A204.1 (cell line): ENCODE measurements around the gene DENND1B.
A peak's percentile ranks its signal among the peaks of the same experiment; 100 is the strongest.
"Not testable (repeated sequence)": the region's sequence is repeated elsewhere in the genome, so short reads cannot be mapped to it uniquely, and the experiment has no call there.

Source experiments
- FAIRE-seq: peaks from 2 replicates; lab custom pipeline; 2012; peaks lifted over from hg19 to GRCh38; lab: Jason Lieb, UNC

DENND1B gene

GRCh38 chr1:197620714-197621163 lies 154.5 kb downstream of the DENND1B start:
- FAIRE-seq = no peak

GRCh38 chr1:197619008-197619640 lies 156.2 kb downstream of the DENND1B start:
- FAIRE-seq = peak; percentile 85

- no peak for FAIRE-seq
Observed at GRCh38 chr1:197618061-197618460, 157.2 kb downstream of the DENND1B start.

- FAIRE-seq = no peak
Observed at GRCh38 chr1:197615693-197616011, 159.6 kb downstream of the DENND1B start.

GRCh38 chr1:197614916-197615692 lies 160.2 kb downstream of the DENND1B start:
- peak; percentile 67 for FAIRE-seq

DNA sequence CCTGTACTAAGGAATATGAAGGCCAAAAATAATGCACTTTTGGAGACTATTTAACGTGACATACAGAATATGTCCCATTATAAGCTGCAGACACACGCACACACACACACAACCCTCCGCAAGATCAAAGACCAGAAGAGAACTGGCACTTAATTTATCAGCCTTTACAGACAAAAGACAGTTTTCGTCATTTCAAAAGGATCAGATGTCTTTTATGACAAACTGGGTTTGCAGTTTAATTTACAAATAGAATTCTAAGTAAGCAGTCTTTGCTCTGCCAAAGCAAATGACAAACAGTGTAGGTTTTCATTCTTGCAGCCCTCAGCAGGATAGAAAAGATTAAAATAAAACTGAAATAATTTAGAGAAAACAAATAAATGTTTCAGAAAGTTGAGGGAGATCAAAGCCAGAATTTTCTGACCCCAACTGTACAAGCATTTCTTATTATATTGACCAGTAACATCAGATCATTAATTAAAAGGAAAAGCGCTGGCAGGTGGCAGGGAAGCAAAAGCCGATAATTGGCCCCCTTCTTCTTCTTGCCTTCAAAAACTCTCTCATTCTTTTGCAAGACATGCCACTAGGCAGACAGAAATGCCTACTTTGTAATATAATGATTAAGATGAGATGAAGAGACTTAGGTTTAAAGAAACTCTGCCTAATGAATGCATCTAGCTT lies 169.0 kb downstream of the DENND1B start:
- no peak for FAIRE-seq

DNA sequence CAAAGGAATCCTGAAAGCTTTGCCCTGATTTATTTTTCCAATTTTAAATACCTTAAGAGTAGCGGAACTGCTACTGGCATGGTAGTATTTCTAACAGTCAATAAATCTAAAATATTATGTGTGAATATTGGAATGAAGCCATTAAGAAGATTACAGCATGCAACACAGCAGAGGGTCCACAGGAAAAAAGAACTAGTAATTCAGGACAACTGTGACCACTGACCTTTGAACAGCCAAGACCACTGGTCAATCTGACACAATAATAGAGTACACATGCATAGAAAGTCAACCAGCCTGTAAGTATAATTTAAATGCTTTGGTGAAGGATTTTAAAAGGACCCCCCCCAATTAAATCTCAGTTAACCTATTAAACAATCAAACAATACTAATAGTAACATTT lies 171.0 kb downstream of the DENND1B start:
- no peak for FAIRE-seq

DNA sequence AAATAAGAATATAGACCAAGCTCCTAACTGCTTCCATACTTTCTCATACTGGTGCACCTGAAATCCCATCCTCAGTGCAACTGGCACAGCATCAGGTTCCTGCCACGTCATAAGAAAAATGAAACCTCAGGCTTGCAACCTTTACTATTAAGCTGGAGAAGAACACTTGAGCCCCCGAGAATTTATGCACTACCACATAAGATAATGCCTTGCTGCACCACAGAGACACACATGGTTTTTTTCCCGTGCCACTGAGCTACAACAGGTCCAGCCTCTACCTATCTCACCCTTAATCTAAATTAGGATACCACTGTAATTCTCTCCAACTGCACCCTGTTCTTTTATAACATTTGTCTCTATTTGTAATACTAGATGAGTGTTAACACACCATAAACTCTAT lies 174.5 kb downstream of the DENND1B start:
- FAIRE-seq = no peak

DNA sequence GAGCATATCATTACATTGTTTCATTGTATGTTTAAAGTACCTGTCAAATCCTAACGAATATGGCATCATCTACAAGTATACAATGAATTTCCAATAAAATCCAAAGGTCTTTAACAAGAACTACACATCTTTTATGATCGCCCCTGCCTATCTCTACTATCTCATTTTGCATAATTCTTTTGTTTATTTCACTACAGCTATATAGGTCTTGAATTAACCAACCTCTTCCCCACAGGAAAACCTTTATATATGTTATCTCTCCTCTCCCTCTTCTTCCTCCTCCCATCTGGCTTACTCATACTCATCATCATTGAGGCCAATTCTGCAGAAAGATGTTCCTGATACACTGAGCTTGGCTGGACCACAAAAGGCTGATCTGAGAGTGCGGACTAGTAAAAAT lies 175.5 kb downstream of the DENND1B start:
- FAIRE-seq = no peak

GRCh38 chr1:197598935-197599334 lies 176.3 kb downstream of the DENND1B start:
- no peak for FAIRE-seq

DNA sequence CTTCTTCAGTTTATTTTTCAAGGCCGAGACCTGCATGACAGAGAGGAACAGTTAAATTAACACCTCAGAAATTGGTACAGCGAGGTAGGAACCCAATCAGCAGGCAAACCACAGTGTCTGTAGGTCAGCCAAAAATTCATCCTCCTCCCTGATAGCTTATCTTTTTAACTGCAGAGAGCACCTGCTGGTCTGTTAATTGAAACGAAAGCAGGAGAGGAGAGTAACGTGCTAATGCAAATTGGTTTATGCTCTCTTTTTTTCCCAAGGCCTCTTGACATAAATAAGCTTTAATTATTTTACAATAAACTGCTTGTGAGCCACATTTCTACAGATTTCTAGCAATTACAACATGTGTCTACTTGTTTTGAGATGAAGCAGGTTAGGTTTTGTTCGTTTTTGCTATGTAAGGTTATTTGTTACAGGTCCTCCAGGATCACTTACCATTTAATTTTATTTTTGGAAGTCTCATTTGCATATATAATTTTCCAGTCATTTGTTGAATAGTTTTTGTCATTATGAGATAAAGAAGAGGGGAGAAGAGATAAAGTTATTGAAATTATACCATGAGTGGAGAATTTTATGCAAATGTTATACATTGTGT lies 179.9 kb downstream of the DENND1B start:
- no peak for FAIRE-seq

DNA sequence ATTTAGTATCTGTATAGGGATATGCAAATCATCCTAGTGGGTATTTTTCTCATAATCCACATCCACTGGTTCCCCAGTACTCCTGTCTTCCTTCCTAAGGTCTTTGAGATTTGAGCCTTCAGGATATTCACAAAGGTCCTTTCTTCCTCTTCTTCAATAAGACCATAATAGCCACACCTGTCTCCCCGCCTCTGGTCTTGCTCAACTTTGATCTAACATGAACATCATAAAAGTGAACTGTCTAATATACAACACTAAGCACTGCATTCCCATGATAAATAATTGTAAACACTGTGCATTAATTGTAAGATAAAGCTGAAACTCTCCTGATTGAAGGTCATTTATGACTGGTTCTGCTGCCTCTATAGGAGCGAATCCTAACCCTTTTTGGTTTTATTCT lies 184.6 kb downstream of the DENND1B start:
- FAIRE-seq = no peak

DNA sequence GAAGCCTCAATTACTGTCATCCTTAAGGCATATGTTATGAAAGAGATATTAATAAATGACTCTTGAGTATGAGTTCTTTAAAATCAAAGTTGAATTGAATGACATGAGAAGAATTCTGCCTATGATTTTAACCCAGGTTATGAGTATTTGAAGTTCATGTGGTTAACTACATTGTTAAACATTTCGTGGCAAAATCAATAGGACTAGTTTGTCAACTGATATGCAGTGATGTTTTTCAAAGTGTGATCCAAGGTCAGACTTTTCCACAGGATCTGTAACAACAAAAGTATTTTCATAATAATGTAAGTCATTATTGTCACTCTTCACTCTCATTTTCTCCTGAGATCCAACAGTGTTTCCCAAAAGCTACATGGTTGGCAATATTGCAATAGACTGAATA lies 189.5 kb downstream of the DENND1B start:
- FAIRE-seq = no peak

DNA sequence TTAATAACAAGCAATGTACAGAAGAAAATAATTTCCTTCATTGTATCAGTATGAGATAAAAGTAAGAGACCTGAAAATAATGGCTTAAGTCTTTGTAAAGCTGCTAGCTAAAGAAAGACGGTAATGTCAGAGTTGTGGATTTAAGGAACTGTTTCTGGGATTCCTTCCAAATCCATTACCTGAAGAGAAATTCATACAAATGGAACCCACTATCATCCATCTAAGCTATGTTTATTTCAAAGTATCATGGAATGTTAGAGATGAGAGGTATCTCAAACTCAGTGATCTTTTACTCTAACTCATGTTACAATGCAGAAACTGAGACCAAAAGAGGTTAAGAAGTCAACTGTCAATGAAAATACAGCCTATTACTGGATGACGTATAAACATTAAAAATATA lies 197.7 kb downstream of the DENND1B start:
- no peak for FAIRE-seq

- not testable (repeated sequence) for FAIRE-seq
Observed at GRCh38 chr1:197575531-197575930, 199.7 kb downstream of the DENND1B start.

GRCh38 chr1:197572169-197572568 lies 203.1 kb downstream of the DENND1B start:
- no peak for FAIRE-seq

GRCh38 chr1:197567442-197567841 lies 207.8 kb downstream of the DENND1B start:
- FAIRE-seq = no peak

- FAIRE-seq = no peak
Observed at GRCh38 chr1:197561041-197561440, 214.2 kb downstream of the DENND1B start.

- FAIRE-seq = no peak
Observed at GRCh38 chr1:197559655-197560054, 215.6 kb downstream of the DENND1B start.

DNA sequence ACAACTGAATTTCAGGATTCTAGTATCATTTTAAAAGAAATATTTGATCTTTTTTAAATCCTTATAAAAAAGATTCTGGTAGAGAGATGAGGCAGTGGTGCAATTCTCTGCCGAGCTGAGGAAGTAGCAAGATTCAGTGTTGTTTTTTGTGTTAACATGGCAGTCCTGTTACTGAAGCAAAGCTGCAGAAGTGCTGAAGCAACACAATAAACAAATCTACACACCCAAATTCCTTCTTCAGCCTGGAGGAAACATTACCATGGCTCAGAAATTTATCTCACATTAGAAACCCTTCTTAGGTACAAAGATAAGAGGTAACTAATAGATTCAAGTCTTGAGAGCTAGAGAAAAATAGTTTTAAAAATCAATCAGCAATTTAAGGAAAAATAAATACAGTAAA lies 216.0 kb downstream of the DENND1B start:
- no peak for FAIRE-seq

DNA sequence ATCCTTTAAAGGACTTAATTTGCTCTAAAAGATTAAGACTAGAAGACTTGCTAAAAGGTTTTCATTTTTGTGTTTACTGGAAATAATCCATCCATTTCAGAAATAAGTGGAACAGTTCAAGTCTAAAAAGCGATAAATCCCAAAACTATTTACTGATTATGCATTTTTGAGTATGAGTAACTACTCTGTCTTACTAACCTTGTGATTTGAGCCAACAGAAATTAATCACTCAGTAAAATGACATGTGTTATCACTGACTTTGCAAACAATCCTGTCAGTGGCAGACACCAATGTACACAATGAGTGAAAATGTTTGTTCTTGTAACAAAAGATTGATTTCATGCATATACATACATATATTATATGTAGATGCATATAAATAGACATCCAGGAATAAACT lies 218.0 kb downstream of the DENND1B start:
- no peak for FAIRE-seq

DNA sequence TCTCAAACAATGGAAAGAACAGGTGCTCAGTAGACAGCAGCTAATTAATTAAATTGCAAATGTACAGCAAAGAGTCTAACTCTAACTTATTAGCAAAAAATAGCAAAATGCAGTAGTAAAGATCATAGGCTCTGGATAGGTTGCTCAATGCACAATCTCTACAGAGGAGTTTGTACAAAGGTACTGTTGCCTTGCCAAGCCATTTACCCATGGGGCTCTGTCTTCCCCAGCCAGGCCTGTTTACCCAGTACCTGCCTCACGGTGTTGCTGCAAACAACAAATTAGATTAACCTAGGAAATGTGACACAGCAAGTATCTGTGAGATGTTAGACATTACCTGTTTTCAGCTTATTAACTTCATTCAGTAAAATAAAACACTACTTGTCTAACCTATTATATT lies 222.0 kb downstream of the DENND1B start:
- FAIRE-seq = no peak

DNA sequence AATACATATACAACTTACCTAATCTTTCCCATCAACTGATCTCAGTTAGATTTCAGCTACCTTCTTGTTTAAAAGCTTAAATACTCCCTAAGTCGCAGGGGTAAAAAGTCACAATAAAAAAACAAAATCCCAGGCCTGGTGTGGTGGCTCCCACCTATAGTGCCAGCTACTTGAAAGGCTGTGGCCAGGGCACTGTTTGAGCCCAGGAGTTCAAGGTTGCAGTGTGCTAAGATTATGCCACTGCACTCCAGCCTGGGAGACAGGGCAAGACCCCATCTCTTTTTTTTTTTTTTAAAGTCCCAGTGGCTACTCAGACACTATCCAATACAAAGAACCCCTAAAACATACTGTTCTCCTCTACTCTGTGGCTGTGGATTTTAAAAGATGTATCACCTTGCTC lies 228.3 kb downstream of the DENND1B start:
- no peak for FAIRE-seq
